Right forelimb (tissue), 1 donor: ENCODE results near the gene STAC.
"Not testable (repeated sequence)": the region's sequence is repeated elsewhere in the genome, so short reads cannot be mapped to it uniquely, and the experiment has no call there.

Source experiments
- DNase-seq: peaks from one replicate; pipeline ENCODE4 v3.0.0-alpha.2; 2018

Gene STAC

DNA sequence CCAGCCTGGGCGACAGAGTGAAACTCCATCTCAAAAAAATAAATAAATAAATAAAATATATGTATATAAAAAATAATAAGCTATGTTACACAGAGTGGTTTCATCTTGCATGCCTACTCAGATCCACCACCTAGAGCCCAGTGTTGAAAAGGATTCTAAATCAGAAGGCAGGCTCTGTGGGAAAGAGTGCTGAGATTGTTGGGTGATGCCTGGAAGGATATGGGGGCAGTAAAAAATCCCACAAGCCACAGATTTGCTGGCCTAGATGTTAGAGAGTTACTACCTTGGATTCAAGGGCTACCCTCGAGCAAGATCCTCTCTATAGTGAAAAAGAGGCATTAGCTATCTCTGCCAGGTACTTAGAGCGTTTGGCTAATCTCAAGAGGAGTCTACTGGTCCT is 144.3 kb downstream of the STAC start:
- no peak for DNase-seq

GRCh38 chr3:36525115-36525801 is 145.0 kb downstream of the STAC start:
- no peak for DNase-seq

- DNase-seq: no peak
Measured at GRCh38 chr3:36538136-36538749, 157.9 kb downstream of the STAC start.

- no peak for DNase-seq
Measured at GRCh38 chr3:36540888-36541518, 160.7 kb downstream of the STAC start.

DNA sequence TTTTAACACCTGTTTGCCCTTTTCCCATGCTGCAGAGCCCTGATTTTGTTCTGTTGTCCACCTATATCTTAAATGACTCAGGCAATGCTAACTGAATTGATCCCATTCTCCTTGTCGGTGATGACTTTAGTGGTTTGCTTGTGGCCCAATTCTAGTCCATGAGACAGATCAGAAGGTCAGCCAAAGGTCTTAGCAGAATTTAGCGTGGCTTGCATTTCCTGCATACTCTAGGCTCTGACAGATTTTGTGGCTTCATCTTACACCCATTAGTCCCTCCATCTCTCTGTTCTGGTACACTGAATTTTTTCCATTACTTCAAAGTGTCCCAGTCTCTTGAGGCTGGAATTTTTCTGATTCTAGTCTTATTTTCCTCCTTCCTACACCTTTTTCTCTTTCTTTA is 161.9 kb downstream of the STAC start:
- DNase-seq: no peak

DNA sequence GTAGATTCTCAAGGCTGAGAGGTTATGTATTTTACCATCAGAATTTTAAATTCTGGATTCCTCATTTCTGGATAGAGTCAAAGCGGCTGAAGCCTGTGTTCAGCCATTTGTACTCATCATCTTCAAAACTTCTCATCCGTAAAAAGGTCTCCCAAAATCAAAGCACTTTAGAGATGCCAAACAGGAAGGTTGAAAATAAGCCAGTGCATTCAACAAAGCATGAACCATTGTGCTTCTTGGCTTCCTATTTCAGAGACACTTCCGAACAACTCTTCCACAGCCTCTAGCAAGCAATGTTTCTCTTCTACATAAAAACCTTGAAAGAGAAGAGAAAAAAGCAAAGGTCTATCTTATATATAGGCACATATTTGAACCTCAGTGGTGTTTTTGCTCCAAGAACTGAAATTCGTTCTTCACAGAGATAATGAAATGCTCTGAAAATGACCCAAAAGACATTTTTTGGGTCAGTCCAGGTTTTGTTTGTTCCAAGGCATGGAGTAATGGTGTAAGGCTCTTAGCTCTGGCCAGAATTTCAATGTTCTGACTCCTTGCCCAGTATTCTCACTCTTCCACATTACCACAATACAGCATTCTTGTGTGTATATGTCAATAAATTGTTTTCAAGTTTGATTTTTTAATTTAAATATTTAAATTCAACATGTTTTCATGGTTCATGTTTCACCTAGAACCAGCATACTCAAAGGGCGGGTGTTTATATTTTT is 163.1 kb downstream of the STAC start:
- DNase-seq: no peak

- DNase-seq: peak; percentile 50
Measured at GRCh38 chr3:36546226-36546625, 165.9 kb downstream of the STAC start.

- no peak for DNase-seq
Measured at GRCh38 chr3:36548712-36549111, 168.4 kb downstream of the STAC start.

DNA sequence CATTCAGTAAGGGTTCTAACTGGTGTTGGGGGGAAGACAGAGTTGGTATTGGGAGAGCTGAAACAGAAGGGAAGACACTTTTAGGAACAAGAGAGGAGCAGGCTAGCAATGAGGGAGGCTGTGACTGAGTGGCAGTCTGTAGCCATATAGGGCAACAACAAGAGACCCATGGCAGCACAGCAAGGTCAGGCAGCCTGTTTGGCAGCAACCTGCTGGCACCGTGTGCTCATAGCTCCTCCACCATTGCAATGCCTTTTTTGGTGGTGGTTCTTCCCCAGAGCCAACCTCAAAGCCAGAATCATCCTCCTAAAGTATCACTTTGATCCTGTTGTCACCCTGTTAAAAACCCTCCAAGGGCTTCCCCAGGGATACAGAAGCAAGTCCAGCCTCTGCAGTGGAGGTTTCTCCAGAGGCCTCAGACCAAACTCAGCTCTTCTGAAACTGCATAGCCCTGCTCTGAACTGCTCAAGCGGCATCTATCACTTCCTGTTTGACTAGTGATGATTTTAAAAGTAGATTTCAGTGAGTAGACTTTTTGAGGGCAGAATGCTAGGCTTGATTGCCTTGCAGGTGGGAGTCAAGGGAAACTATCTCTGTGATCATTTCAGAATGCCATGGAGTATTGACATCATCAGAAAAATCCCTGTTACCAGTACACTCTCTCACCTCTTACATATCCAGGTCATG is 176.9 kb downstream of the STAC start:
- no peak for DNase-seq

DNA sequence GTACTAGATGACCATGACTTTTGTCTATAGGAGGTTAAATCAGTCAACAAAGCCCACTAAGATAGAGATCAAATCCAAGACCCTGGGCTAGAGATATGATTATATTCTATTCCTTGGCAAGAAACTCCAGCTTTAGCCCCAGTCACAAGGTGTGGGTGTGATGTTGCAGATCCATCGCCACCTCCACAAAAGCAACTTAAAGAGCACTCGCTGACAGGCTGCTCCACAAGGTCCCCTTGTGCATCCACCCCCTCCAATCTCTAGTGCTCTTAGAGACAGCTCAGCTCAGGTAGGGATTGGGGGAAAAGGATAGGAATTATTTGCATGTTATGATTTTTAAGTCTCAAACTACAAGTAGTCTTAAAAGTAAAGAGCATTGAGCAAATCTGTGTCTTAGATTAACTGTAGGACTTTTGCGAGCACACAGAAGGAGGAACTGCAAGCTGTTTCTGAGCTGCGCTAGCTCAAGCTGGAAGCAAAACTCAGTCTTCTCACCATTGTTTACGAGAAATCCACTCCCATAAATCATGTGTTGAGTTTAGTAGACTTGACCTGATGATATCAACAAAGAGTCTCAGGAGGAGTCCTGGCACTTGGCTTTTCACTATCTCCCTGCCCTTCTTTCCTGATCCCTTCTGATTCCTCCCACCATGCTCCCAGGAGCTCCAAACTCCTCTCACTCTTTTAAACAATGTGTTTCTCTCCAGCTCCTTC is 177.6 kb downstream of the STAC start:
- no peak for DNase-seq

DNA sequence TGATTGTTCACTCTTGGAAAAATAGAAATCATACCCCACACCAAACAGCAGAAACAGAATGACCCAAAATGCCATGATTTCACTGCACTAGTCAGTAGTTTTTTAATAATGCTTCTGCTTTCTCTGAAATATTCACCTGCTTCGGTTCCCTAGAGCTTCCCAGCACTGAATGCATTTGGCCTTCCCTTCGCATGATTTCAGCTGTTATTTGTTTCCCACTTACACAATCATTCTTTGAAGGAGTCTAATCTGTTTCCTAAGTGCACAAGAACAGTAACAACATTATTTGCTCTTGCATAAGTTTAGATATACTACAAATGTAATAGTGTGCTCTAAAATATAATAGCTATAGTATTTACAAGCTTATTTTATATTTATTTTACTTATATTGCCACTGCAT is 178.7 kb downstream of the STAC start:
- DNase-seq: no peak

DNA sequence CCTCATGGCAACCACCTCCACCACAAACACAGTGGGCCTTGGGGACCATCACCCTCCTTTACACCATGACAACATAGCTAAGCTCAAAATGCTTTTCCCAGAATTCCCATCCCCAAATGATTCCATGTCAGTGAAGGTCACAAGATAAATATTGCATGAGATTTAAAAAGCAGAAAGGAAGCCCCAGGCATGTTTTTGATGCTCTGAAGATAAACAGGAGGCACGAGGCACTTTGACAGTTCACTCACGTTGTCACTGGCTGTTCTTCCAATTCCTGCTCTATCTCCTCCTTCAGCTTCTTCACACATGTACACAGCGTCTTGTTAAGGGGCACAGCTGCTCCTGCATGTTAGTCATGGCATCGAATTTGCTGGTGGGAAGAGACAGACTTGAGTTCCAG is 180.4 kb downstream of the STAC start:
- DNase-seq: no peak

DNA sequence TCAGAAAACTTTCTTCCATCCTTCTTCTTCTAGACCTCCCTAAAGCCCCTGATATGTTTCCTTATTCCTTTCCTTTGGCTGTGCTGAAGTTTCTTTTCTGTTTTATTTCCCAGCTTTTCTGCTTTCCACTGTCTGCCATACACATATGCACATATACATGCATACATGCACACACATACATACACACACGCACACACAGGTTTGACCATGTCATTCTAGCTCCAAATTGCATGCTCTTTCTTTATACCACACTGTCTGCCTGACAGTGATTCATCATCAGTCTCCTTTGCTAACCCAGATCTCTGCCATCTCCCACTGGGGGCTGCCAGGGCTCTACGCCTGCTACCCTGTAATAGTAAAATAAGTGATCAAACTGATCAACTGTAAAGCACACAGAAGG is 181.3 kb downstream of the STAC start:
- DNase-seq: no peak

DNA sequence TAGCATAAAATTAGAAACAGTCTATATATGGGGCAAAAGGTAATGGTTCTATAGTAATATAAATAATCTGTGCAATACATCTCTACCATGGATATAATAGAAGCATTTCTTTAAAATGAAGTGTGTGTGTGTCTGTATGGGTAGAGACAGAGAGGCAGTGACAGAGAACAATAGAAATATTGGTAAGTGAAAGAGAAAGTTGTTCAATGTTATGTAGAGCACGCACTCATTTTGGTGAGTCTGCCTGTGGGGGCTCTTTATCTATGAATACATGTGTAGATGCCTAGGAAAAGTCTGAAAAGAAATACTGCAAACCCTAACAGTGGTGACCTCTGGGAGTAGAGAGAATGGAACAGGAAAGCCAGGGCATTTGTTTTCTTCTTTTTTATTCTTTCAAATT is 182.6 kb downstream of the STAC start:
- no peak for DNase-seq

- DNase-seq: no peak
Measured at GRCh38 chr3:36575241-36575640, 194.9 kb downstream of the STAC start.

DNA sequence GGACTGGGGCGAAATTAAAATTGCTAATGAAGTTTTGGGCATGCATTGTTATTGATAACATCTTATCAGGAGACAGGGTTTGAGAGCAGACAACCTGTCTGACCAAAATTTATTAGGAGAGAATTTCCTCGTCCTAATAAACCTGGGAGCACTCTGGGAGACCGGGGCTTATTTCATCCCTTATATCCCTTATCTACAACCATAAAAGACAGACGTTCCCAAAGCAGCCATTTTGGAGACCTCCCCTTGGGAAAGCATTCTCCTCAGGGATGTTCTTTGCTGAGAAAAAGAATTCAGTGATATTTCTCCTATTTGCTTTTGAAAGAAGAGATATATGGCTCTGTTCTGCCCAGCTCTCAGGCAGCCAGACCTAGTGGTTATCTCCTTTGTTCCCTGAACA is 198.1 kb downstream of the STAC start:
- DNase-seq: not testable (repeated sequence)

- DNase-seq: no peak
Measured at GRCh38 chr3:36579746-36580145, 199.4 kb downstream of the STAC start.

- no peak for DNase-seq
Measured at GRCh38 chr3:36580716-36581115, 200.4 kb downstream of the STAC start.

DNA sequence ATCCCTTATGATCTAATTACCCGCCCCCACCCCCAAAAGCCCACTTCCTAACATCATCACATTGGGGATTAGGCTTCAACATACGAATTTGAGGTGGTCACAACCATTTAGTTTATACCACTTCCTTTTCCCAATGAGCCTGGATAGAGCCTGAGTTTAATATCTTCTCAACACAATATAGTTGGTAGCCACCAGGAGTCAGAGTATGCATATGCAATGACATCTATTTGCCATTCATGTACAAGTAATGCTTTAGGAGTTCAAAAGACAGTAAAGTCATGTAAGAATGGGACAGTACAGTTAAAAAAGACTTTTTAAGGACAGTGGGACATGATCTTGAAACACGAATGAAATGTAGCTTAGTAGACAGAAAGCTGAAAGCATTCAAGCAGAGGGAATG is 211.7 kb downstream of the STAC start:
- DNase-seq: no peak

DNA sequence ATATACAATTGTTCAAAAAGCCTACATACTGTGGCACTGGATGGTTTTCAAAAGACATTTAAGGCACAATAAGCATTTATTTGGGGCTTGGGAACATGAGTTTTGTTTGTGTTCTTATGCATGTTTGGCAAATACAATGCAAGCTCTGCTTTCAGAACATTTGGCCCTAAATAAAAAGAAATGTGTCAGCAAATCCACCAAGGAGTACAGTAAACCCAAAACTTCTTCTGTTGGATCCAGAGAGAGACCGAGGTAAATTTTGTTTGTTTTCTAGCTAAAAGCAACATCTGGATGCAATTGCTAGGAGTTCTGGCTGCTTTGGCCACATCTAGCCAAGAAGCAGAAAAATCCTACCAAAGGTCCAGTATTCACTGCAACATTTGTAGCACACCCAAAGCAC is 215.2 kb downstream of the STAC start:
- DNase-seq: no peak

GRCh38 chr3:36596419-36596818 is 216.1 kb downstream of the STAC start:
- DNase-seq: no peak

DNA sequence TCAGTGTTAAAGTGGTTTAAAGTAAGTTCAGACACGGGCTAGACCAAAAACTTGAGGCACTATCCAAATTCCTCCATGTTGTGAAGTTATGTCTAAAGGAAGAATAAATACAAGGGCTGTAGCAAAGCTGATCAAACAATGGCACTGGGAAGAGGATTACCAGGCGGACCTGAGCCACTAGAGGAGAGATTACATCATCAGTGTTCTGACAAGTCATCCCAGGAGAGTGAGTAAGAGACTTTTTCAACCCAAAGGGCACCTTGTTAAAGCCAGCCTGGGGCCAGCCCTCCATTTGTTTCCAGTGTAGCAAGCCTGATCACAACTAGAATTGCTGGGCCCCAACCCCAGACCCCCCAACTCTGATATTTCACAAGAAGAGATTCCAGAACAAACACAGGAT is 217.1 kb downstream of the STAC start:
- DNase-seq: no peak
